Stimulated activated CD4-positive, alpha-beta T cell treated with anti-CD3 and anti-CD28 coated beads, Interleukin-12 subunit alpha, Interleukin-12 subunit beta, amount 100 ng/mL, for 48 hours (primary cell): Measurements from ENCODE around the gene GUCA2B.

Source experiments
- DNase-seq, 3 donors: peaks; one replicate each; pipeline ENCODE4 v3.0.0-alpha.2; 2020; ENCODE audit warnings: low read depth in 2 of 3, low spot score in 1 of 3

GUCA2B gene

DNA sequence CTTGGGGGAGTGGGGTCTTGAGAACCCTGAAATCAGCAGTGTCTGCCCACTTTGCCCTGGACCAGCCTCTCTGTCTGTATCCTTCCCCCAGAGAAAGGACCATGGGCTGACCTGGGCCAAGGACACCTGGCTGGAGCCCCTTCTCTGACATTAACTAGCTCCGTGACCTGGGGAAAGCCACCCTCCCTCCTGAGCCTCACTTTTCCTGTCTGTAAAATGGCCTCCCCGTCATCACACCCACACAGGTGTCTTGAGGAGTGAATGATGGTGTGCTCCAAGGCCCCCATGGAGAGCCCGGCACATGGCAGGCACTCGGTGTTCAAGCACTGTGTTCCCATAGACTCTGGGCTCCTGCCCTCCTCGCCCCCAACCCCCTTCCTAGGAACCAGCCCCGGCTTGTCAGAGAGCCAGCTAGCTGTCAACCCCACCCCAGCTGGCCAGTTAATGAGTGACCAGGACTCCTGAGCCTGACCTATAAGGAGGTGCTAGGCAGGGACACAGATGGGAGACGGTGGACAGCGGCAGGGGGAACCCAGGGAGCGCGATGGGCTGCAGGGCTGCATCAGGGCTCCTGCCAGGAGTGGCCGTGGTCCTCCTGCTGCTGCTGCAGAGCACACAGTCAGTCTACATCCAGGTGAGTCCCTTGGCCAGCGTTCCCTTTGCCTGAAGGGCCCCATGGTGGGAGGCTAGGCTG lies at the start of gene GUCA2B:
Gene GUCA2B, plus strand, starts transcription at position 504 of the 694 bp plus-strand sequence. Its CDS starts 41 bp downstream, at position 545.
- DNase-seq = no peak

- no peak for DNase-seq
Measured at GRCh38 chr1:42105025-42105424, 48.2 kb upstream of the GUCA2B start.

- DNase-seq = no peak
Measured at GRCh38 chr1:42108309-42108708, 44.9 kb upstream of the GUCA2B start.

GRCh38 chr1:42109600-42109999 lies 43.6 kb upstream of the GUCA2B start:
- DNase-seq = no peak

GRCh38 chr1:42114229-42114628 lies 39.0 kb upstream of the GUCA2B start:
- no peak for DNase-seq

- no peak for DNase-seq
Measured at GRCh38 chr1:42117214-42117613, 36.0 kb upstream of the GUCA2B start.

DNA sequence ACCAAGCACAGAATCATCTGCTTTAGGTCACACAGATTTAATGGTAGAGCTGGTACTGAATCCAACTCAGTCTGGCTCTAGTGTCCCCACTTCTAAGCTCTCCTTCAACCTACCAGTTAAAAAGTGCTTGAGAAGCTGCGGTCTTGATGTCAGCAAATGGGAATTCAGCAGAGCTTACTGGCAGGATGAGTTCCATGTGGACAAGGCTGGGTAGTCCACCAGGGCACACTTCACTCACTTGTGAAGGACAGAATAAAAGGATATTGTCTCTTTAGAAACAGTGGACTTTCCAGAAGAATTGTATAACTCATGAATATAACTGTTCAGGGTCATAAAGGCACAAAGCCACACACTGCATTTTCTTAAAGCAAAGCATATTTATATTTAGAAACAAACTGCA lies 35.1 kb upstream of the GUCA2B start:
- DNase-seq = no peak

DNA sequence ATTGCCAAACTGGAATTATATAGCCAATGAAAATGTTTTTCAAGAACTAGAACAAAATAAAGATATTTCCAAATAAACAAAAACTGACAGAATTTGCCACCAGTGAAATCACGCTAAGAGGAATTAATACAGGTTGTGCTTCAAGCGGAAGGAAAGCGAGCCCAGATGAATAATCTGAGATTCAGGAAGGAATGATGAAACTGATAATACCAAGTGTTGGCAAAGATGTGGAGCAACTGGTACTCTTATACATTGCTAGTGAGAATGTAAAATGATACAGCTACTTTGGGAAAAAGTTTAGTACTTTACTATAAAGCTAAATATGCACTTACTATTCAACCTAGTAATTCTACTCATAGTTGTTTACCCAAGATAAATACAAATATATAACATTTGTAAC lies 30.8 kb upstream of the GUCA2B start:
- DNase-seq = no peak

DNA sequence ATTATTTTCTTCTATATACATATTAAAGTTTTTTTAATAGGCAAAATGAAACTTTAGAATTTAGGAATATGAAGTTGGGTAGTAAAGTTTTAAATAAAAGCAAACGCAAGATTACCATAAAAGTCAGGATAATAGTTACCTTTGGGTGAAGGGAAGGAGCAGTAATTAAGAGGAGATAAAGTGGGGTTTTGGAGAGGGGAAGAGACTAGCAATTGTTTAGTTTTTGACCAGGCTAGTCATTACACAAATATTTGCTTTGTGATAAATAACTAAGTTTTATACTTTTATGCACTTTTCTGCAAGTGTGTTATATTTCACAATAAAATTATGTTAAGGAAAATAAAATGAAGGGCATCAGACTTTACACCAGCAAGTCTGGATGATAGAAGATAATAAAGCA lies 27.7 kb upstream of the GUCA2B start:
- no peak for DNase-seq

- DNase-seq = no peak
Measured at GRCh38 chr1:42127767-42128166, 25.4 kb upstream of the GUCA2B start.

DNA sequence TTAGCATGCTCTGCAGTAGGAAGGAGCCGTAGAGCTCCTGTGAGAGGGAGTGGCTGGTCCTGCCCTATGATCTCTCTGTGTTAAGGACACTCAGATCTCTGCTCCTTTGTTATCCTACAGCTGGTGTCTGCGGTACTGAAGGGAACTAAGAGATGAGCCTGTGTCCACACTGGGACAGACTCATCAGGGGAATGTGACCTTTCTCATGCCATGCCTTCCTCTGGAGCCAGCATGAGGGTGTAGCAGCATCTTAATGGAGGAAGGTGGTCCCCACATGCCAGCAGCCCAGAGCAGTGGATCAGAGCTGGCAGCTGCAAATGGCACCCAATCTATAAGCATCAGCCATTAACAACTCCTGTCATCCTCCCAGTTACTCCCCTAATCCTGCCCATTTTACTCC lies 24.7 kb upstream of the GUCA2B start:
- no peak for DNase-seq

DNA sequence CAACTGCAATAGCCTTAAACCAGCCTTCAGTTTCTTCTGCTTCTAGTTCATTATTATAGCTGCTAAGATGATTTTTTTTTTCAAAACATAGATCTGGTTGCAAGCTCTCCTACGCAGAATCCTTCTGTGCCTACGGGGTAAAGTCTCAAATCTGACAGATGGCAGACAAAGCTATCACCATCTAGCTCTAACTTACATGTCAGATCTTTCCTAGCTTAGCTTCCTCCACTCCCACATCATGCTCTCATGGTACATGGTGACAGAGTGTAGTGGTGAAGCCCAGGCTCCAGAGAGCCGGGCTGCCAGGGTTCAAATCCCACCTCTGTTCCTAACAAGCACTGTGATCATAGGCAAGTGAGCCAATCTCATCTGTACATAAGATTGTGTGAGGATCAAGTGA lies 24.2 kb upstream of the GUCA2B start:
- no peak for DNase-seq

- DNase-seq = no peak
Measured at GRCh38 chr1:42130061-42130660, 23.0 kb upstream of the GUCA2B start.

GRCh38 chr1:42133390-42133789 lies 19.8 kb upstream of the GUCA2B start:
- DNase-seq = no peak

DNA sequence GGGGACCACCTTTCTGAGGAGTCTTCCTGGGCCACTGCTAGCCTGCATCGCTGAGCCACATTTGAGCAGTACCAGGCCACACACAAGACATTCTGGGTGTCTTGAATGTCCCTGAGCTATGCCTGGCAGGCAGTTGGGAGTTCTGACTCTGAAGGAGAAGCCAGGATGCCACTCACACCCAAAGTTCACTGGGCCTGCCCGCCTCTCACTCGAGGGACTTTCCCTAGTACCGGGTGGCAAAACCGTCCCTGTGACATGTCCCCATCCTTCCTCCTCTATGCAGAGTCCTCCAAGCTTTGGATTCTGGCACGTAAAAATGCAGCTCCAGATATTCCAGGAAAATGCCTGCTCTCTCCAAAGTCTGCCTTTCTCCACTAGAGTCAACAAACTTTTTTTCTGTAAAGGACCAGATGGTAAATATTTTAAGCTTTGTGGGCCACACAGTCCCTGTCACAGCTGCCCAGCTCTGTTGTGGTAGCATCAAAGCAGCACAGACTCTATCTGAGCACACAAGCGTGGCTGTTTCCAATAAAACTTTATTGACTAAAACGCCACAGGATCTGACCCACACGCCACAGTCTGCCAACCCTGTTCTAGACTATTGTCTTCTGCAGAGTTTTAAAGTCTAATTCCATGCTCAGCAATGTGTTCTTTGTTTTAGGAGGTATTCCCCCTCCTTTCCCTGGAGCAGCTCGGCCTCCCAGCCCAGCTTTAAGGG lies 19.2 kb upstream of the GUCA2B start:
- DNase-seq = no peak

GRCh38 chr1:42135426-42135825 lies 17.8 kb upstream of the GUCA2B start:
- DNase-seq = no peak

DNA sequence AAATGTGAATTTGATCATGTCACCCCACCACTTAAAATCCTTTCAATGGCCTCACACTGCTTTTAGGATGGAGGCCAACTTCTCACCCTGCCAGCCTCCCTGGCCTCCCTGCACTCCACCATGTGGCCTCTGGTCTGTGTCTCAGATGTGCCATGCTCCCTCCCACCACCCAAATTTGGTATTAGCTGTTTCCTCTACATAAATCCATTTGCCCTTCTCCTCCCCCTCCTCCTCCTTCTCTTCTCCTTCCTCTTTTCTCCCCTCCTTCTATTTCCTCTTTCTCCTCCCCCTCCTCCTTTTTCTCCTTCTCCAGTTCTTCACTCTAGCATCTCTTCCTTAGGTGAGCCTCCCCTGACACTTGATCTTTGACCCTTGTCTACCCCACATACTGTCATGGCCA lies 16.7 kb upstream of the GUCA2B start:
- DNase-seq = no peak

- DNase-seq = no peak
Measured at GRCh38 chr1:42137766-42138165, 15.4 kb upstream of the GUCA2B start.

- no peak for DNase-seq
Measured at GRCh38 chr1:42138586-42138985, 14.6 kb upstream of the GUCA2B start.

DNA sequence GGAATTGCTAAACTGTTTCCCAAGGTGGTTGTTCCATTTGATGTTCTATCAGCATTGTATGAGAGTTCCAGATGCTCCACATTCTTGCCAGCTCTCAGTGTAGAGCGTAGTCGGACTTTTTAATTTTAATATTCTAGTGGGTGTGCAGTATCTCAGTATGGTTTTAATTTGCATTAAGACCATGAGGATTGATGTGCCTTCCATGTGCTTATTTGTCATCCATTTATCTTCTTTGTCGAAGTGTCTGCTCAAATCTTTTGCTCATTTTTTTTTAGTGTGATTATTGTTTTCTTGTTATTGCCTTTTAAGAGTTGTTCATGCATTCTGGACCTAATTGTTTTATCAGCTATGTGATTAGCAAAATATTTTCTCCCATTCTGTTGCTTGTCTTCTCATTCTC lies 13.8 kb upstream of the GUCA2B start:
- no peak for DNase-seq

DNA sequence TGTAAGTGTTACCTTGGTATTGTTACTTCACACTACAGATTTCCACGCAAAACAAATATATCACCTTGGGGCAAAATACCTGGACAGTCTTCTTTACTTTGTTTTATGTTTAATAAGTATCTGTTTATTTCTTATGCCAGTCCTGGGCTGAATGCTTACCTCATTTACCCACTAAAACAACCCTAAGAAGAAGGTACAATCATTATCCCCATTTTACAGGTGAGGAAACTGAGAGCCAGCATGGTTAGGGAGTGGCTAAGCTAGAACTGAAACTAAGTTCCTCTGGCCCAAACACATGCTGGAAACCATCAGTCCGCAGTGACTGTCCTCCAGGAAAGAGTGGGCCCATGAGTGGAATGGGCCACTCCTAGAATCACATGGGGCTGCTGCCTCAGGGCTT lies 13.0 kb upstream of the GUCA2B start:
- no peak for DNase-seq

DNA sequence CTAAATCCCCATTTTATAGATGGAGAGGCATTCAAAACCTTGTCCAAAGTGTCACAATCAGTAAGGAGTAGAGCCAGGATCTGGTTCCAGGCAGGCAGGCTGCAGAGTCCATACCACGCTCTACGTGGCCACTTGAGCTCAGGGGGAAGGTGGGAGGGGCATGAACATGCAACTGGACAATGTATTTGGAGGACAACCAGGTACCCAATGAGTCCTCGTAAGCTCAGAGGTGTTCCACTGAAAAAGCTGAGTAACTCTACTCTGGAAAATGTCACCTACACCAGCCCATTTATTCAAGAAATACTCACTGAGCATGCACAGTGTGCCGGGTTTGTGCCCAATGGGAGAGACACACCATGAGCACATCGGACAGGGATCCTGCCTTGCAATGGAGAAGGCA lies 11.2 kb upstream of the GUCA2B start:
- DNase-seq = no peak
